ENCODE data around the gene NKAIN2. TPM values are rescaled to one million over a fixed set of nuclear protein-coding genes. Genes with fewer than 3 reads are reported as not detected.

NKAIN2 gene
- total RNA-seq, 1 experiment from 2014 or later = 2.7 TPM

- Mint-ChIP-seq H3K27ac (ENCODE audit: low read depth, unreplicated experiment) (no peak overlapping the region), H3K27me3 (ENCODE audit: insufficient read depth, unreplicated experiment) (no peaks in the 10 kb centered on the region), H3K36me3 (ENCODE audit: insufficient read depth, unreplicated experiment) (no peaks in the 10 kb centered on the region), H3K4me1 (ENCODE audit: insufficient read depth, unreplicated experiment) (peaks cover 15% of the 10 kb centered on the region), H3K4me3 (ENCODE audit: unreplicated experiment) (no peak overlapping the region), H3K9me3 (ENCODE audit: unreplicated experiment) (peaks cover 3% of the 10 kb centered on the region)
- intact Hi-C loops (cut with micrococcal nuclease) = no loop called here
- no peak for TF ChIP-seq CTCF (IDR thresholded peaks at IDR 0.05; ENCODE audit: unreplicated experiment)
- CTCF ChIA-PET = no interaction called here
- no TSS peak for BruUV-seq (replicated peaks)
- POLR2A ChIA-PET = no interaction called here
- DNase-seq (ENCODE audit: unreplicated experiment) = no peak
Measured at GRCh38 chr6:124683507-124683906, 879.8 kb downstream of the NKAIN2 start.

- no peak for TF ChIP-seq CTCF (IDR thresholded peaks at IDR 0.05; ENCODE audit: unreplicated experiment)
- DNase-seq (ENCODE audit: unreplicated experiment) = no peak
- Mint-ChIP-seq H3K27ac (ENCODE audit: low read depth, unreplicated experiment) (no peak overlapping the region), H3K4me3 (ENCODE audit: unreplicated experiment) (no peak overlapping the region), H3K9me3 (ENCODE audit: unreplicated experiment) (no peaks in the 10 kb centered on the region), H3K4me1 (ENCODE audit: insufficient read depth, unreplicated experiment) (peaks cover 3% of the 10 kb centered on the region), H3K27me3 (ENCODE audit: insufficient read depth, unreplicated experiment) (no peaks in the 10 kb centered on the region), H3K36me3 (ENCODE audit: insufficient read depth, unreplicated experiment) (no peaks in the 10 kb centered on the region)
- BruUV-seq (replicated peaks) = no TSS peak
- ChIA-PET CTCF (no interaction called here), POLR2A (no interaction called here)
- intact Hi-C loops (cut with micrococcal nuclease) = no loop called here
Measured at GRCh38 chr6:124684621-124685020, 881.0 kb downstream of the NKAIN2 start.

- no peaks in the 10 kb centered on the region for H3K36me3 Mint-ChIP-seq (ENCODE audit: insufficient read depth, unreplicated experiment)
- H3K27ac Mint-ChIP-seq (ENCODE audit: low read depth, unreplicated experiment) = no peak overlapping the region
- no peak for DNase-seq (ENCODE audit: unreplicated experiment)
- no peaks in the 10 kb centered on the region for H3K9me3 Mint-ChIP-seq (ENCODE audit: unreplicated experiment)
- no peak for TF ChIP-seq CTCF (IDR thresholded peaks at IDR 0.05; ENCODE audit: unreplicated experiment)
- H3K4me3 Mint-ChIP-seq (ENCODE audit: unreplicated experiment) = no peak overlapping the region
- H3K4me1 Mint-ChIP-seq (ENCODE audit: insufficient read depth, unreplicated experiment) = no peaks in the 10 kb centered on the region
- CTCF ChIA-PET = no interaction called here
- POLR2A ChIA-PET = no interaction called here
- intact Hi-C loops (cut with micrococcal nuclease) = no loop called here
- BruUV-seq (replicated peaks) = no TSS peak
- H3K27me3 Mint-ChIP-seq (ENCODE audit: insufficient read depth, unreplicated experiment) = no peaks in the 10 kb centered on the region
Measured at GRCh38 chr6:124688369-124688768, 884.7 kb downstream of the NKAIN2 start.

- CTCF ChIA-PET = interaction anchor here (0.6 to 0.8 kb wide), 2 partner anchors 11 to 88 kb away, joined by 3 read pairs; no protein-coding TSS in a partner anchor
- intact Hi-C loops (cut with micrococcal nuclease) = no loop called here
- no peak for DNase-seq (ENCODE audit: unreplicated experiment)
- no peaks in the 10 kb centered on the region for H3K9me3 Mint-ChIP-seq (ENCODE audit: unreplicated experiment)
- BruUV-seq (replicated peaks) = no TSS peak
- POLR2A ChIA-PET = no interaction called here
- no peak overlapping the region for H3K4me3 Mint-ChIP-seq (ENCODE audit: unreplicated experiment)
- H3K27me3 Mint-ChIP-seq (ENCODE audit: insufficient read depth, unreplicated experiment) = no peaks in the 10 kb centered on the region
- no peaks in the 10 kb centered on the region for H3K36me3 Mint-ChIP-seq (ENCODE audit: insufficient read depth, unreplicated experiment)
- no peak for TF ChIP-seq CTCF (IDR thresholded peaks at IDR 0.05; ENCODE audit: unreplicated experiment)
- H3K27ac Mint-ChIP-seq (ENCODE audit: low read depth, unreplicated experiment) = no peak overlapping the region
- no peaks in the 10 kb centered on the region for H3K4me1 Mint-ChIP-seq (ENCODE audit: insufficient read depth, unreplicated experiment)
Measured at GRCh38 chr6:124694139-124694705, 890.6 kb downstream of the NKAIN2 start.
